Activated T-cell treated with anti-CD3 and anti-CD28 coated beads for 1 hour (primary cell): Measurements from ENCODE around the gene FGG.
"Not testable (repeated sequence)": the region's sequence is repeated elsewhere in the genome, so short reads cannot be mapped to it uniquely, and the experiment has no call there.

Experiments
- DNase-seq: peaks from one replicate; pipeline ENCODE4 v3.0.0-alpha.2; 2020; ENCODE audit warnings: low read depth

FGG gene

DNA sequence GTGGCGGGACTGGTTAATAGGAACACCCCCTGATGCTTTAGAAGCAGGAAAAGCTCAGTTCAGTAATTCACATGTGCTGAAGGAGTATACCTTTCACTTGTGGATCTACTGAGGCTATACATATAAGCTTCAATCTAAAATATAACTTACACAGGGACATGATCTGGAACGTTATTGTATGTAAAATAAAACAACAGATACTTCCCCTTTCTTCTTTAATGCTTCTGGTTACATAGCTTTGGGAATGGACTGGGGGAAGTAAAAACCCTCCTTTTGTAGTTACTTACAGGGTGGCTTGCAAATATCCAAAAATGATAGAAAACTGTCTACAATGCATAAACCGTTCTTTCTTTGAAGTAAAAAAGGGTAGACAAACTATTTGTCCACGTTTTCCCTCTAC, 1.9 kb downstream of the FGG start:
- DNase-seq, result no peak

DNA sequence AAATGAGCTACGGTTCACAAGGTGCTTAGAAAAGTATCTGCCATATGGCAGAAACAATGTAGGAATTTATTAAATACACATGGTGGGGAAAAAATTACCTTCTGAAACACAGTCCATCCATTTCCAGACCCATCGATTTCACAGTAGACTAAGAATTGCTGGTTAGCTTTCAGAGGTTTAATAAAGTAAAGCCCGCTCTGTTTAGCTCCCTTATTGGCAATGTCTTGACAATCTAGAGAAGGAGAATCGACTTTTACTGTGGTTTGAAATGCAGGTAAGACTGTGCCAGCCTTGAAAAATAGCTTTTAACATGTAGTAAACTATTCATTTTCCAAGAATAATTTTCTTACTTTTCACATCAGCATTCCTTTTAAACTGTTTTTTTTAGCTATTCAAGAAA, 2.9 kb downstream of the FGG start:
- no peak for DNase-seq

- no peak for DNase-seq
Measured at GRCh38 chr4:154608361-154609252, 3.8 kb downstream of the FGG start.

DNA sequence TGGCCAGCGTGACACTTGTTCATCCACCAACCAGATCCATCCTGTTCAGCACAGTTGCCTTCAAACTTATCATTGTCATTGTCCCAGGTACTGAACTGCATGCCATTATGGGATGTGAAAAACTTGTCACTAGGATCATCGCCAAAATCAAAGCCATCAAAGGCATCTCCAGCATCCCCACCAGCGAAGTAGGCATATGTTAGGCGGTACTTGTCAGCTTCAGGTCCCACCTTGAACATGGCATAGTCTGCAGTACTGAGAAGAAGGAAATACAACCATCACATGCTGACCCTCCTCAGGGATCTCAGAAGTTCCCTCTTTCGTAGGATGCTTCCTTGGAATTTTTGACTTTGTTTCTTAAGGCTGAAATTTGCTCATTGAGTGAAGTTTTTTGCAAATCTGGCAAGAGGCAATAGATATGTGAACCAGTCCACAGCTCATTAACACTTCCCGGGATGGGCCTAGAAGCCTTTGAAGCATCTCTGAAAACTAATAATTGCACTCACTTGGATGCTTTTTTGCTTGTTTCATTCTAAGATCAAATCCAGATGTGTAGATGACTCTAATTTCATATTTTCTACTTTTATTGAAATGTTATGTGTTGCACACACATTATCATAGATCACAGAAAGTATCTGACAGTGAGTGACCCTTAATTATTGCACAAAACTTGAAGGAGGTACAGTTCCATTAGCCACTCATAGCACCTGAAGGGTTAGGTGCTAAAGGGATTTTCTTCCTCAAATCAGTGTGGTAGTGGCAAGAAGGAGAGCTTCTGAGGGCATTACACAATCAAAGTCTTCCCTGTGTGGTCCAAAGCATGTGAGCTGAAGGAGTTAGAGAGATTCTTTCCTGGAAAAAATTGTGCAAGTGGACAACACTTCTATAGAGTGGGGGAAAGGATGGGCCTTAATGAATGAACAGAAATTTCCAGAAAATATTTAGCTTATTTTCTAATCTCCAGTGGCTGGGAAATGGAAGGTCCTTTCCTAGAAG, 5.4 kb downstream of the FGG start:
- DNase-seq, result no peak

DNA sequence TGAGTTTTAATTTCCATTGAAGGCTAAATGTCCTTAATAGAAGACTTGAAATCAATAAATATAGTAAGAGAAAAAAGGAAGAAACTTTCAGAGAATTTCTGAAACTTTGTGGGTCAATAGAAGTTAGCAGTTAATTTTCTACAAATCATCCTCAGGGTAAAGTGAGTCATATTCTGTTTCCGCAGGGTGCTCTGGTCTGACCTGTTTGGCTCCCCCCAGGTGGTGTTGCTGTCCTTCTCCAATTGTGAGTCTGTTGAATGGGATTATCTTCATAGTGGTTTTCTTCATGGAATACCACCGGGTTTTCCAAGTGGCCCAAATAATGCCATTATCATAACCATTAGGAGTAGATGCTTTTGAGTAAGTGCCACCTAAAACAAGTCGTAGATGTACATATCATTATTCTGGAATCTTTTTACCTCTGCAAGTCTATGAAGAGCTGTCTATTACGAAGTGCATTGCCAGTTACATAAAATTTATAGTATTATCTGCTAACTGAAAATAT, 7.7 kb downstream of the FGG start:
- DNase-seq, result no peak

DNA sequence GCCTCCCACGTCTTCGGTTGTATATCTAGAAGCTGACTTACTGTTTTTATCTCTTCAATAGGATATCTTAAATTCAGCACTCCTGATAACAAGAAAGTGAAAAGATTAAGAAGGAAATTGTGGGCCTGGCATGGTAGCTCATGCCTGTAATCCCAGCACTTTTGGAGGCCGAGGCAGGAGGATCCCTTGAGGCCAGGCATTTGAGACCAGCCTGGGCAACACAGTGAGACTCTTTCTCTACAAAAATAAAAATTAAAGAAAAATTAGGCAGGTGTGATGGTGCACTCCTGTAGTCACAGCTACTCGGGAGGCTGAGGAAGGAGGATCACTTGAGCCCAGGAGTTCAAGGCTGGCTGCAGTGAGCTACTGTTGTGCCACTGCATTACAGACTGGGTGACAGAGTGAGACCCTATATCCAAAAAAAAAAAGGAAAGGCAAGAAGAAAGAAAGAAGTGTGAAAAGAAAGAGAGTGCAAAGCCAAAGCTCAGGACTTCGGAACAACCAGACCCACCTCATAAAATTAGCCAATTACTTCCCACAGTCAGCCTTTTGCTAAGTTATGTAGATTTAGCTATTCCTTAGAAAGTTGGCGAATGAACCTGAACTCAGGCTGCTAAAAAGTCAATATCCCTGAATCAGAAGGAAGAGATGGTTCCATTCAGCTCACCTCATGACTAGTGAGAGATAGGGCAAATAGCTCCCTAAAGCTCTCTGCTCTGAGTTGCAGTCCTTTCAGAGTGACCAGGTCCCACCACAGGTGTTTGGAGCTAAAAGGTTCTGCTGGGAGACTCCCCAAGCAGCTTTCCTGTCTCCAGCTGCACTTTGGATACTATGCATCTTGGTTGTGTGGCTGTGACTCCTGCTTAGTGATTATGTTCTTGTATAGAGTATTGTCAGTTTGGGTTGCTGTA, 9.2 kb downstream of the FGG start:
- no peak for DNase-seq

- DNase-seq, result no peak
Measured at GRCh38 chr4:154602404-154603020, 9.9 kb downstream of the FGG start.

DNA sequence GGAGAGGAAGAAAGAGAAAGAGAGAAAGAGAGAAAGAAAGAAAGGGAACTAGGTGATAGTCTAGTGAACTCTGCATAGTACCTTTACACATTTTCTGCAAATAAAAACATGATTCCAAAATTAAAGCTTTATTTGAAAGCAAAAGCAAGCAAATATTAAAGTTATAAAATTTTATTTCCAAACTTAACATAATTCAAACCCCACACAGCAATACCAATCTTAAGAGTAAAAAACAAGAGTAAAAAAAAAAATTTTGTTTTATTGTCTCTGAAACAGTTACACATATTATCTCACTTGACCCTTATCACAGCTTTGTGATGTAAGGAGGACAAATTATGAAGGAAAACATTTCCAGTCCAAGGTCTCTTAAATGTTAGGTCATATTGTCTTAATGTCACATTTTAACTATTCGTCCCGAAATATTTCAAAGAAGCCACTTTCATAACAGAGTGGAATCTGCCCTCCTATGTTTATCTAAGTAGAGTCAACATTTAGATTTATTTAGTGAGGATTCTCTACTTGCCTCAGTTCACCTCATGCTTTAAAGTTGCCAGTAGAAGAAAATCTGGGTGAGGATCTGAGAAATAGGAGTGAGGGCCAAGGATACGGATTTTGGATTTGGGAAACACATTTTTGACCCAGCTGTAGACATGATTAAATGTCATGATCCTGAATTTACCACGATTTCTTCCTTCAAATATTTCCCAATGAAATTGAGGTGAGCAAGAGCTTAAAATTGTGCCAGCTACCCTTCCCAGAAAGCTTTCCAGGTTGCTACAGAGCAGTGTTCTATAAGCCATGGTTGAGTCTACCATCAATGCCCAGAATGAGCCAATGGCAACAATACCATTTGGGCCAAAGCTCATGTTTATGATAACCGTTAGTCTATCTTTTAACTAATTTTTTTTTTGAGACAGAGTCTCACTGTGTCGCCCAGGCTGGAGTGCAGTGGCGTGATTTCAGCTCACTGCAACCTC, 14.4 kb downstream of the FGG start:
- DNase-seq, result no peak

- not testable (repeated sequence) for DNase-seq
Measured at GRCh38 chr4:154597281-154597680, 15.2 kb downstream of the FGG start.

DNA sequence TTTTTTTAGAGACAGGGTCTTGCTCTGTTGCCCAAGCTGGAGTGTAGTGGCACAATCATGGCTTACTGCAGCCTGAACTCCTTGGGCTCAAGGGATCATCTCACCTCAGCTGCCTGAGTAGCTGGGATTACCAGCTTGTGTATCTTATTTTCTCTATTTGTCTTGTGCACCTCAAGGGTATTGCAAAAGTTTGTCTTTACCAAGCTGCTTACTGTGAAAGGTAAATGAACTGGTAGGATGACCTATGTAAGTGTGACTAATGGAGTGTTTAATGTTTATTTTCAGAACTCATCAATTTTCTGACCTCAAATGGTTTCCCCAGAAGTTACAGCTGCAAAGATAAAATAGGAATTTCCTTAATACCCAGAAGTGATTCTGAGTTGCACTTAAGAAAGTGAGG, 16.6 kb downstream of the FGG start:
- no peak for DNase-seq

GRCh38 chr4:154594343-154594742, 18.1 kb downstream of the FGG start:
- DNase-seq, result not testable (repeated sequence)

DNA sequence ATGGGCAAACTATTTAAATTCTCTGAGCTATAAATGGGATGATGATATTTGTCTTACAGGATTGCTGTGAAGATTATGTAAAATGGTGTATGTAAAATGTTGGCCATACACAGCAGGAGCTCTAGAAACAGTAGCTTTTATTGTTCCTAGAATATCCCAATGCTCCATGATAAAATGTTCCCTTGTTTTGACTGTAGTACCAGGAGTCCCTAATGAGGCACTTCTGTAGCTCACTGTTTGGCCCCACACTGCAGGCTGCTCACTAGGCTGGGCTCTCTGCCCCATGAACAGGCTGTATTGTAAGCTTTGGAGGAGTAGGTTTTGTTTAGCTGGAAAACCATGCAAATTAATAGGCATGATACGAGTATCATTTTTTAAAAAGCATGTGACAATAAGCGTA, 18.6 kb downstream of the FGG start:
- no peak for DNase-seq

- DNase-seq, result no peak
Measured at GRCh38 chr4:154591890-154592289, 20.6 kb downstream of the FGG start.

- DNase-seq, result no peak
Measured at GRCh38 chr4:154590329-154591006, 22.0 kb downstream of the FGG start, which contains the start of gene FGA. TSS of gene FGA (minus strand) at chr4:154590742. CDS start at chr4:154590687, 55 bp downstream.

DNA sequence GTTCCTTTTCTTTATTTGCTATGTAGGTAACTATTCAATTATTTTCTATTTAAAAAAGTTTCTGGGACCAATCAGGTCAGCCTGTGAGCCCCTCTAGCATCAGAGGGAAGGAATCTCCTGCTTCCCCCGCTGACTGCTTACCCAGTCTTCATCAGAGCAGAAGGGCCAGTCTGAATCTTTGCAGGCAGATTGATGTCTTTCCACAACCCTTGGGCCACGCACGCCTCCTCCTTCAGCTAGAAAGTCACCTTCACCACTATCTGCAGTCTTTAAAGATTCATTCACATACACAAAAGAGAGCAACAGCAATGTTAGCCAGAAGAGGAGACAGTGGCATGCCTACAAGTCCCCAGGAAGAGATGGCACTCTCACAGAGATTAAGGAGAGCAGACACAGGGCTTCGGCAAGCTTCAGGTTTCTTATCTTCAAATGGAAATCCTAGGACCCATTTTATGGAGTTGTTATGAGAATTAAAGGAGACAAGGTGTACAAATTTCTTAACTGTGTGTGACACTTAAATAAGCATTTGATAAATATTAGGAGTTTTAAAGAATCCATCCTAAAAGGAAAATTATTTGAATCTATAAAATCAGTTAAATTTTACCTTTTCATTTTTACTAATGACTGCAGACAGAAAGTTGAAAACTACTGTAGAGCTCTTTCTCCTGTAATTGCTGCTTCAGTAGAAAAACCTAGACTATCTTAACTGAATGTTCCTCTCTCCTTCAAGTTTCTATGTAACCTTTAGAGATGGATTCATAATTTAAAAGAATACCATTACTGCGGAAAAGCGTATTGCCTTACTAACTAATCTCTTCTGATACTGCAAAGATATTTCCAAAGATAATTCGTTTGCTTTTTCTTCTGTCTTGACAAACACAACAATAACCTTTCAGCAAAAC, 22.9 kb downstream of the FGG start:
- DNase-seq, result no peak

GRCh38 chr4:154588198-154588597, 24.3 kb downstream of the FGG start:
- DNase-seq, result no peak

- DNase-seq, result no peak
Measured at GRCh38 chr4:154586296-154587033, 26.0 kb downstream of the FGG start.
